ENCODE results near the gene PSMD4.
A peak's percentile ranks its signal among the peaks of the same experiment; 100 is the strongest.

The PSMD4 gene

GRCh38 chr1:151292207-151293030, 37.9 kb downstream of the PSMD4 start:
- 0 out of 2 replicates have a peak, but pooled peaks have one; percentile 21 for TF ChIP-seq ZC3H10 (CRISPR knock-in tag; IDR thresholded peaks at IDR 0.05)
- TF ChIP-seq ZFP30 (CRISPR knock-in tag; IDR thresholded peaks at IDR 0.05) = no peak
- peak; percentile 13; the same call in 2 of the 3 replicates for ATAC-seq

- TF ChIP-seq CREB5 (CRISPR knock-in tag; IDR thresholded peaks at IDR 0.05; ENCODE audit: low read depth) = no peak
- no peak for TF ChIP-seq ESRRG (CRISPR knock-in tag; IDR thresholded peaks at IDR 0.05)
- TF ChIP-seq GLIS3 (CRISPR knock-in tag; IDR thresholded peaks at IDR 0.05) = no peak
- no peak for TF ChIP-seq OSR1 (CRISPR knock-in tag; IDR thresholded peaks at IDR 0.05)
- TF ChIP-seq ISL1 (CRISPR knock-in tag; IDR thresholded peaks at IDR 0.05) = no peak
- TF ChIP-seq RARB (CRISPR knock-in tag; IDR thresholded peaks at IDR 0.05) = no peak
- ATAC-seq = peak; percentile 2; the same call in 2 of the 3 replicates
Observed at GRCh38 chr1:151293093-151293492, 38.6 kb downstream of the PSMD4 start.

GRCh38 chr1:151294742-151295462, 40.4 kb downstream of the PSMD4 start:
- ATAC-seq = no peak
- TF ChIP-seq BACH2 (CRISPR knock-in tag; IDR thresholded peaks at IDR 0.05; ENCODE audit: borderline replicate concordance) = no peak
- no peak for TF ChIP-seq ARNTL (CRISPR knock-in tag; IDR thresholded peaks at IDR 0.05; ENCODE audit: borderline replicate concordance, low read depth)
- no peak for TF ChIP-seq TOX (CRISPR knock-in tag; IDR thresholded peaks at IDR 0.05; ENCODE audit: borderline replicate concordance)
- no peak for TF ChIP-seq TCF4 (CRISPR knock-in tag; IDR thresholded peaks at IDR 0.05; ENCODE audit: borderline replicate concordance)
- TF ChIP-seq SNAI2 (CRISPR knock-in tag; IDR thresholded peaks at IDR 0.05) = no peak
- TF ChIP-seq ESRRG (CRISPR knock-in tag; IDR thresholded peaks at IDR 0.05) = no peak
- TF ChIP-seq CSDC2 (CRISPR knock-in tag; IDR thresholded peaks at IDR 0.05) = no peak
- TF ChIP-seq ZNF70 (CRISPR knock-in tag; IDR thresholded peaks at IDR 0.05) = no peak
- no peak for TF ChIP-seq GLIS3 (CRISPR knock-in tag; IDR thresholded peaks at IDR 0.05)

- TF ChIP-seq POU6F1 (CRISPR knock-in tag; IDR thresholded peaks at IDR 0.05; ENCODE audit: borderline replicate concordance, low read depth) (no peak), CSRNP3 (CRISPR knock-in tag; IDR thresholded peaks at IDR 0.05) (no peak), ZFP3 (CRISPR knock-in tag; IDR thresholded peaks at IDR 0.05) (no peak), ISL1 (CRISPR knock-in tag; IDR thresholded peaks at IDR 0.05) (no peak), RARB (CRISPR knock-in tag; IDR thresholded peaks at IDR 0.05) (no peak), ZNF565 (CRISPR knock-in tag; conservative IDR thresholded peaks at IDR 0.05; ENCODE audit: low read depth) (no peak), TOX (CRISPR knock-in tag; IDR thresholded peaks at IDR 0.05; ENCODE audit: borderline replicate concordance) (no peak), PPARA (CRISPR knock-in tag; IDR thresholded peaks at IDR 0.05; ENCODE audit: borderline replicate concordance) (no peak), OSR1 (CRISPR knock-in tag; IDR thresholded peaks at IDR 0.05) (no peak), CREB5 (CRISPR knock-in tag; IDR thresholded peaks at IDR 0.05; ENCODE audit: low read depth) (no peak), CSDC2 (CRISPR knock-in tag; IDR thresholded peaks at IDR 0.05) (no peak), ZFP30 (CRISPR knock-in tag; IDR thresholded peaks at IDR 0.05) (no peak)
Observed at GRCh38 chr1:151309811-151310323, 55.3 kb downstream of the PSMD4 start.

More at GRCh38 chr1:151309811-151310323, 55.3 kb downstream of the PSMD4 start:
- no peak for ATAC-seq

Measured in SK-N-SH treated with all-trans-retinoic acid at 6 μM for 48 hours (cell line).